ENCODE results near the gene TTYH1. TPM values are rescaled to one million over a fixed set of nuclear protein-coding genes. Genes with fewer than 3 reads are reported as not detected.
"Not testable (repeated sequence)": the region's sequence is repeated elsewhere in the genome, so short reads cannot be mapped to it uniquely, and the experiment has no call there.

Gene TTYH1
- total and polyA plus RNA-seq, 9 of the 15 experiments (the other 6 are each of a cell fraction or from before 2014, with no cell fraction given): 0.08 TPM; not detected in 8

GRCh38 chr19:54465426-54466109 is 50.3 kb downstream of the TTYH1 start (continued):
- 0 out of 2 replicates have a peak, but pooled peaks have one; percentile 3 for TF ChIP-seq ARID4B (CRISPR knock-in tag; IDR thresholded peaks at IDR 0.05)
- peak; percentile 6; the same call in 1 of the 2 replicates for TF ChIP-seq GABPA (tag; conservative IDR thresholded peaks at IDR 0.05; ENCODE audit: low read depth)

- Histone ChIP-seq H3K4me1 (replicated peaks in 1 of 2; ENCODE audit: control insufficient read depth in 2 of 2, insufficient read depth in 2 of 2, low read length in 2 of 2) (peaks cover 0 to 43% of the 10 kb centered on the region in 2 experiments; a peak in 2 of 5 replicates), H3K36me3 (ENCODE audit: control insufficient read depth, insufficient read depth, low read length) (peaks cover 15% of the 10 kb centered on the region; the same call in 2 of the 3 replicates), H3K27me3 (ENCODE audit: control insufficient read depth in 2 of 2, insufficient read depth in 2 of 2, low read length in 2 of 2) (peaks cover 3 to 17% of the 10 kb centered on the region in 2 experiments; a peak in 4 of 5 replicates)
- DNase-seq (ENCODE audit: extremely low read depth in 1 of 4, low spot score in 3 of 4); H3K4me3 ChIP-seq; ATAC-seq; H3K9ac ChIP-seq (ENCODE audit: insufficient read depth in 1 of 2, low read depth in 2 of 2, low read length in 2 of 2); intact Hi-C loops (cut with micrococcal nuclease); in situ Hi-C loops (cut with MboI); FAIRE-seq; BruUV-seq (replicated peaks); H3K9me1 ChIP-seq (ENCODE audit: control insufficient read depth, insufficient read depth, low read length); H3K9me3 ChIP-seq (replicated peaks; ENCODE audit: control insufficient read depth, insufficient read depth, low read depth, low read length); H3K27ac ChIP-seq (ENCODE audit: extremely low read depth, low read depth, low read length); POLR2A ChIA-PET; H4K20me1 ChIP-seq (replicated peaks; ENCODE audit: control insufficient read depth, insufficient read depth, low read length); H2AFZ ChIP-seq (ENCODE audit: low read depth, low read length); H3K79me2 ChIP-seq (ENCODE audit: control insufficient read depth, insufficient read depth, low read length); H3K4me2 ChIP-seq (ENCODE audit: insufficient read depth, low read length): not testable (repeated sequence)
- CTCF ChIA-PET (ENCODE audit: low intra/inter-chr PET ratio): interaction anchor here (0.7 kb wide), 1 partner anchor 1502 kb away, joined by 4 read pairs; no protein-coding TSS in a partner anchor
- WGBS (ENCODE audit: insufficient coverage, low coverage, missing lambda C conversion rate): 81% methylated on average over 14 of the region's 14 CpGs
Observed at GRCh38 chr19:54466110-54466480, 50.8 kb downstream of the TTYH1 start.

All from K562 (cell line).